T-helper 9 cell (primary cell): ENCODE data around the gene KIF22.

Experiments used
- DNase-seq: peaks from one replicate; pipeline ENCODE4 v3.0.0-alpha.2; 2020

Gene KIF22

DNA sequence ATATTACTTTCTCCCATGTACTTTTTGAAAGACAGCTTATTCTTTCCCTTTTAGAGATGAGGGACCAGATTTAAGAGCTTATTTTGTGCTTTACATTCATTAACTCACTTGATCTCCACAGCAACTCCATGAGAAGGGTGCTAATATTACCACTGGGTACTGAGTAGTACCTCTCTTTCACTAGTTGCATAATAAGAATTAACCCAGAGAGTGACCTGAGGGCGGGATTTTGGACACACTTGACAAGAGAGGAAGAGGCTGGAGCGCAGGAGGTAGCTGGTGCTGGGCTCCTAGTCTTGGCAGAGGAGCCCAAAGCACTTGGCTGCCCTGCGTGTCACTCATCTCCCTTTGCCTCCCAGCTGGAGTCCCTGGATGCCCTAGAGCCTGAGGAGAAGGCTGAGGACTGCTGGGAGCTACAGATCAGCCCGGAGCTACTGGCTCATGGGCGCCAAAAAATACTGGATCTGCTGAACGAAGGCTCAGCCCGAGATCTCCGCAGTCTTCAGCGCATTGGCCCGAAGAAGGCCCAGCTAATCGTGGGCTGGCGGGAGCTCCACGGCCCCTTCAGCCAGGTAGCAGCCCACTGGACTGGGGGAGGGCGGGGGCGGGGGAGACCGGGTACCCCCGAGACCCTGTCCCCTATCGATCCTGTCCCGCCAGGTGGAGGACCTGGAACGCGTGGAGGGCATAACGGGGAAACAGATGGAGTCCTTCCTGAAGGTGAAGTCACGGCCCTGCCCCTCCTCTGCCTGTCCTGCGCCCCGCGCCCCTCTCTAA, 14.1 kb downstream of the KIF22 start:
- DNase-seq = no peak

DNA sequence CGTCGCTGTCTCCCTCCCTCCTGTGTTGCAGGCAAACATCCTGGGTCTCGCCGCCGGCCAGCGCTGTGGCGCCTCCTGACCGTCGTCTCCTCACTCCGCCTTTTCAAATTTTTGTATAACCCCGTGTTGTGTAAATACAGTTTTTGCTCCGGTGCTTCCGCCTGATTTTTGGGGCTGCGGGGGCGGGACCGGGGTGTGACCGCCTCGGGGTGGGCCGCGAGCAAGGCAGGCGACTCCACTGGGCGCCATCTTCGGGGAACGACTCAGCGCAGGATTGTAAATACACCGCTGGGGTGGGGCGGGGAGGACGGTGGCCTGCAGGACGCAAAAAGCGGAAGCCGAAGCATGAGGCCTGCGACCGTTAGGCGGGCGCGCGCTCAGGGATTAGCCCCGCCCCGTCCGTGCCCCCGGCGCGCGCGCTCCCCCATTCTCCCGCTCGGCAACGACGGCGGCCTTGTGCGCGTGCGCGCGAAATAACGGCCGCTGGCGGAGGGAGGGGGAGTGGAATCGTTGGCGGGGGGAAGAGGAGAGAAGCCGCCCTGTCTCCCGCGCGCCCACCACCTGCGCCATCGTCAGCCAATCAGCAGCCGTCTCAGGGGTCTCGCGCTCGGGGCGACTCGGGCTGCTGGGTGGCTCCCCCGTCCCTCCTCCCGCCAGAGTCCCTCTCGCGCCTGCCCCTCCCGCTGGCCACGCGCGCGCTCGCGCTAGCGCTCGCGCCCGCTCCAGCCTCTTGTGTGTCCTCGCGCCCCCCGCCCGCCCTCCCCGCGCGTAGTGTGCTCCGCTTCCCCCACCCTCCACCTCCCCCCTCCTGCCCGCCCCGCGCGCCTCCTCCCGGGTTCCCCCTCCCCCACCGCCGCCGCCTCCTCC, 14.9 kb downstream of the KIF22 start:
- DNase-seq = peak; percentile 96

DNA sequence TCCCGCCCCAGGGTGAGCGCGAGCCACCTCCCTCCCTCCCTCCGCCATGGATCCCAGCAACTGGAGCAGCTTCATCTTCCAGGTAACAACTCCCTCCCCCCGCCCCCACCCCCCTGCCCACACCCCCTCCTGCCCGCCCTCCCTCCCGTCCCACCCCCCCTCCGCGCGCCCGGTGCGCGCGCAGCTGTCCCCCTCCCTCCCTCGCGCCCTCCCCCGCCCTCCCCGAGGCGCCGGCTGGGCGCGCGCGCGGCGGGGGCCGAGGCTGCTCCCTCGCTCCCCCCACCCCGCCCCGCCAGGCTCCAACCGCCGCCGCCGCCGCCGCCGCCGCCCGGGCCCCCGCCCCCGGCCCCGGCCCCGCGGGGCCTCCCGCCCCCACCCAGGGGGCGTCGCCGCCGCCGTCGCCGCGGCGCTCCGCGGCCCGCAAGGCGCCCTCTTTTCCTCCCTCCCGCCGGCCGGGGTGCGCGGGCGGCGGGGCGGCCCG, 15.6 kb downstream of the KIF22 start, which contains the start of gene MAZ:
TSS of gene MAZ (plus strand) at position 431 of the 481 bp plus-strand sequence. CDS start 173 bp downstream, outside the sequence.
- peak; percentile 75 for DNase-seq

DNA sequence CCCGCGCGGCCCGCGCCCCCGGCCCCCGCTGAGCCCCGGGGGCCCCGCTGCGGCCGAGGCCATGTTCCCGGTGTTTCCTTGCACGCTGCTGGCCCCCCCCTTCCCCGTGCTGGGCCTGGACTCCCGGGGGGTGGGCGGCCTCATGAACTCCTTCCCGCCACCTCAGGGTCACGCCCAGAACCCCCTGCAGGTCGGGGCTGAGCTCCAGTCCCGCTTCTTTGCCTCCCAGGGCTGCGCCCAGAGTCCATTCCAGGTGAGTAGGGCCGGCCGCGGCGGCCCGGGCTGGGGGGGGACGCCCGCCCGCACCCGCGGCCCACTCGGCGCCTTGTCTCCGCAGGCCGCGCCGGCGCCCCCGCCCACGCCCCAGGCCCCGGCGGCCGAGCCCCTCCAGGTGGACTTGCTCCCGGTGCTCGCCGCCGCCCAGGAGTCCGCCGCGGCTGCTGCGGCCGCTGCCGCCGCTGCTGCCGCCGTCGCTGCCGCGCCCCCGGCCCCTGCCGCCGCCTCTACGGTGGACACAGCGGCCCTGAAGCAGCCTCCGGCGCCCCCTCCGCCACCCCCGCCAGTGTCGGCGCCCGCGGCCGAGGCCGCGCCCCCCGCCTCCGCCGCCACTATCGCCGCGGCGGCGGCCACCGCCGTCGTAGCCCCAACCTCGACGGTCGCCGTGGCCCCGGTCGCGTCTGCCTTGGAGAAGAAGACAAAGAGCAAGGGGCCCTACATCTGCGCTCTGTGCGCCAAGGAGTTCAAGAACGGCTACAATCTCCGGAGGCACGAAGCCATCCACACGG, 16.3 kb downstream of the KIF22 start:
- DNase-seq = no peak

DNA sequence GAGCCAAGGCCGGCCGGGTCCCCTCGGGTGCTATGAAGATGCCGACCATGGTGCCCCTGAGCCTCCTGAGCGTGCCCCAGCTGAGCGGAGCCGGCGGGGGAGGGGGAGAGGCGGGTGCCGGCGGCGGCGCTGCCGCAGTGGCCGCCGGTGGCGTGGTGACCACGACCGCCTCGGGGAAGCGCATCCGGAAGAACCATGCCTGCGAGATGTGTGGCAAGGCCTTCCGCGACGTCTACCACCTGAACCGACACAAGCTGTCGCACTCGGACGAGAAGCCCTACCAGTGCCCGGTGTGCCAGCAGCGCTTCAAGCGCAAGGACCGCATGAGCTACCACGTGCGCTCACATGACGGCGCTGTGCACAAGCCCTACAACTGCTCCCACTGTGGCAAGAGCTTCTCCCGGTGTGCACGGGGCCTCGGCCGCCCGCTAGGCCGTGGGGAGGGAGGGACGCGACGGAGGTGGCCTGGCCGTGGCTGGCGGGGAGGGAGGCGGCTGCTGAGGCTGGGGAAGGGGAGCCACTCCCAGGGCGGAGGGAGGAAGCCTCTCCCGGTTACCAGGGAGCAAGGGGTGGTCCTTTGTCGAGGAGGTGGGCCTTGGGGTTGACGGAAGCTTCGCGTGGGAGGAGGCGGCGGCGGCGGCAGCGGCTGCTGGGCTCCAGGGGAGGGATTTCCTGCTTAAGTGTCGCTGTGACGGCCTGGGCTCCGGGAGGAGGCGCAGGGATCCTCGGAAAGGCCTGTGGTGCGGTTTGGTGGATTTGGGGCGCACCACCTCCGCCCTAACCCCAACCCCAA, 17.1 kb downstream of the KIF22 start:
- DNase-seq = peak; percentile 75

DNA sequence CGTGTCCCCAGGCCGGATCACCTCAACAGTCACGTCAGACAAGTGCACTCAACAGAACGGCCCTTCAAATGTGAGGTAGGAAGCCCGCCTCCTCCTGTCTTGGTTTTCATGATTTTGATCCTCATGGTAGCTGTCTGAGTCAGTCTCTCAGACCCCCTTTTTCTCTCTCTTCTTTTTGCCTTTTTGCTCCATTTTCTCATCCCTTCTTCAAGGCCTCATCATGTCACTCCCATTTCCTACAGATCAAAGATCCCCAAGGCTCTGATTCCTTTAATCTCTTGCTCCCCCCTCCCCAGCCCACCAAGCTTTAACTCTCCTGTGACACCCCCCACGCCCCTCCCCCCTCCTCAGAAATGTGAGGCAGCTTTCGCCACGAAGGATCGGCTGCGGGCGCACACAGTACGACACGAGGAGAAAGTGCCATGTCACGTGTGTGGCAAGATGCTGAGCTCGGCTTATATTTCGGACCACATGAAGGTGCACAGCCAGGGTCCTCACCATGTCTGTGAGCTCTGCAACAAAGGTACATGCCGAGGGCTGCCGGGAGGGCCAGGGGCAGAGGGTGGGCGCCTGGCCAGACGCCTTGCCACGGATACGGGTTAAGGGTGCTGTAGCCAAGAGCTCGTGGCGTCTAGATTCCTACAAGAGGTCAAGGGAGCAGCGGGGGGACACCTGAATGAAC, 17.8 kb downstream of the KIF22 start:
- no peak for DNase-seq

DNA sequence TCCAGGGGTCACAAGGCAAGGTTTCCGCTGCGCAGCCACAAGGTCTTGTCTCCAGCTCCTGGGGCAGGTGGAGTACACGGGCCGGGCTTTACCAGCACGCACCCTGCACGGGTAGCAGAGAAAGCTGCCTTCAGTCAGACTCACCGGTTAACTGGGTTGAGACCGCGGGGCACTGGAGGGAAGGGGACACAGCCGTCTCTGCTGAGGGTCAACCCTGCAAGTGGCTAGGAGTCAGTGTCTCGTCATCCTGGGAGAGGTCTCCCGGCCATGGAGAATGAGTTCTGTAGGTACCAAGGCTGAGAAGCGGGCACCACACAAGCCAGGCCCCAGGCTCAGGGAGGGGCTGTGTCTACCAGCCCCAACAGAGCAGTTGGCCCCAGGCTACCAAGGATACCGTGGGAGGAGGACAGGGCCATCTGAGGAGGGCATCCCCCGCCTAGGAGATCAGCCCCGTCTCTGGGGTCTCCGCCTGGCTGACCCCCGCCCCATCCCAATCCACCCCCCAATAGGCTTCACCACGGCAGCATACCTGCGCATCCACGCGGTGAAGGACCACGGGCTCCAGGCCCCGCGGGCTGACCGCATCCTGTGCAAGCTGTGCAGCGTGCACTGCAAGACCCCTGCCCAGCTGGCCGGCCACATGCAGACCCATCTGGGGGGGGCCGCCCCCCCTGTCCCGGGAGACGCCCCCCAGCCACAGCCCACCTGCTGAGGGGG, 18.6 kb downstream of the KIF22 start:
- DNase-seq = no peak

DNA sequence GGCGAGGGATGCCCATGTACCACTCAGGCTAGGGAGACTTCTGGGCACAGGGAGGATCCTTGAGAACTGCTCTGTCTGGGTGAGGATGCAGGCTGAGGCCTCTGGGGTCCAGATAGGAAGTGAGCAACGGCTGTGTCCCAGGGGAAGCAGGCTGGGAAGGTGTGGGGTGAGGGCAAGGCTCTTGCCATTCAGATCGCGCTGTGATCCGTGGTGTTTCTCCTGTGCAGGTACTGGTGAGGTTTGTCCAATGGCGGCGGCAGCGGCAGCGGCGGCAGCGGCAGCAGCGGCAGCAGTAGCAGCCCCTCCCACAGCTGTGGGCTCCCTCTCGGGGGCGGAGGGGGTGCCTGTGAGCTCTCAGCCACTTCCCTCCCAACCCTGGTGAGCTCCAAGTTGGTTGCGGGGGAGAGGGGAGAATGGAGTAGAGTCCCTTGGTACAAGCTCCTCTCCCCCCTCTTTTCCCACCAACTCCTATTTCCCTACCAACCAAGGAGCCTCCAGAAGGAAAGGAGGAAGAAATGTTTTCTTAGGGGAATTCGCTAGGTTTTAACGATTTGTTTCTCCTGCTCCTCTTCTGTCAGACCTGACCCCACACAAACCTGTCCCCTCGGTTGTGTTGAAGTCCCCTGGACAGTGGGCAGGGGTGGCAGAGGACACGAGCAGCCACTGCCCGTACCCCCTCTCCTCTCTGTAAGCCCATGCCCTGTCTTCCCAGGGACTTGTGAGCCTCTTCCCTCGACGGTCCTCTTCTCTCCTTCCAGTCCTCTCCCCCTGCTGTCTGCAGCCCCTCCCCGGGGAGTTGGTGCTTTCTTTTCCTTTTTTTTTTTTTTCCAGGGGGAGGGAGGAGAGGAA, 19.5 kb downstream of the KIF22 start:
- no peak for DNase-seq

DNA sequence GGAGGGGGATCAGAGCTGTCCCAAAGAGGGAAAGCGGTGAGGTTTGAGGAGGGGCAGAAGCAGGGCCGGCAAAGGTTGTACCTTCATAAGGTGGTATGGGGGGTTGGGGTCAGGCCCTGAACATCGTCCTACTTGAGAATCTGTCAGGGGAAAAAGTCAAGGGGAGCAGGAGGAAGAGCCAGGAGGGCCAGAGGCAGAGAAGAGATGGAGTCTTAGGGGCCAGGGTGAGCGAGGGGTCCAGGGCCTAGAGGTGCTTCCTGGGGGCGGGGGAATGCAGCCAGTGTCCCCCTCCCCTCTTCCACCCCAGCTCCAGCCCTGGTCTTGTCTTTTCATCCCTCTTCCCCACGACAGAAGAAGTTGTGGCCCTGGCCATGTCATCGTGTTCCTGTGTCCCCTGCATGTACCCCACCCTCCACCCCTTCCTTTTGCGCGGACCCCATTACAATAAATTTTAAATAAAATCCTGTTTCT, 20.2 kb downstream of the KIF22 start:
- DNase-seq = no peak

DNA sequence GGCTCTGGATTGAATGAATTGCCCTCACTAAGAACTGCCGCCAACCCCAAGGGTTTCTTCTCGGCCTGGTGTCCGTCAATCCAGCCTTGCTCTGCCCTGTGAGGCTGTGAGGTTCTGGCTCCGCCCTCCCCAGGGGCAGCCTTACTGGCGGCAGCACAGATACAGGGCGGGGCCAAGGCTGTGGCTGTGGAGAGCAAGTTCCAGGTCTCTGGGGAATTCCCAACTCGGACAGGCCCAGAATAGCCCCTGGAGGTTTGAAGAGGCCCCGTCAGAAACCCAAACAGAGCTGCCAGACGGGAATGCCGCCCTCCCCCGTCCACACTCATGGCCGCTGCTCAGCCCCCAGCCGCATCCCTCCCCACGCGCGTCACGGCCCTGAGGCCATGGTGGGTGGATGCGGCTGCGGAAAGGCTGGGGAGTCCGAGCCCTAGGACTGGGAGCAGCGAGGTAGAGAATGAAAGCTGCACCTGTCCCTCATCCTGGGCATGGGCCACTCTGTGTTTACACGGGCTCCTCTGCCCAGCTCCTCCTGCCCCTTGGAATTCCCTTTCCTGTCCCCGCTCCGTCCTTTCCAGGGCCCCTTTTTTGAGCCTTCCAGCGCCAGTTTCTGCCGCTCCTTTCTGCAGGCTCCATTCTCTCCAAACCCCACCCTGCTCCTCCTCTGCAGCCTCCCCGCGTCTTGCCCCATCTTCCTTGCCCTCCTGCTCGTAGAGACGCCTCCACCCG, 20.8 kb downstream of the KIF22 start:
- peak; percentile 59 for DNase-seq

DNA sequence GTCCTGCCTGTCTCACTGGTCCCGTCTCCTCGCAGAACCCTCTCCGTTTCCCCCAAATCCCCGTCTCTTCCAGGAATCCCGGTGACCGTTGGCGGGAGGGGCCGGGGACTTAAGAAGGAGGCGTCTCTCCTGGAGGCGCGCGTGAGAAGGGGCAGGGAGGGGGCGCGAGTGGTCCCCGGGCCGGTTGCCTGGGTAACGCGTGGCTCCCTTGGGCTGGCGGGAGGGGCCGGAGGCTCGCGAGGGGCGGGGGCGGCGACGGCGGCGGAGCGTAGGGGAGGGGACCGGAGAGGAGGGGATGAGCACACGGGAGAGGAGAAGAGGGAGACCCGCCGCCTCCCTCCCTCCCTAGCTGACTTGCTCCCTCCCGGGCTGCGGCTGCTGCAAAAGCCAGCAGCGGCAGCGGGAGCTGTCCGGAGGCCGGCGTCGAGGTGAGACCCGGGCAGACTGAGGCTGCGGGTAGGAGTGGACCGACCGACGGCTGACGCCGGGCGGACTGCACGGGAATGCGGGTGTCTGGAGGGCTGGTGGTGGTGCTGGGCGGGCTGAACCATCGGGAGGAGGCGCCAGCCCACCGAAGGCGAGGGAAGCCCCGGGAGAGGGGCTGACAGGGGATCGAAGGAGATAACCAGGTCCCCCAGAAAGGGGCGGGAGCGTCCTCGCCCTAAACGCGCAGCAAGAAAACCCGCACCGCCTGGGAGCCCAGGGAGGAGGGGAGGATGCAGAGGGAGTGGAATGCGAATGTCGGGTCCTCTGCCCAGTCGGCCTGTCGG, 21.5 kb downstream of the KIF22 start, which contains the start of gene PRRT2:
TSS of gene PRRT2 (plus strand) at position 298 of the 770 bp plus-strand sequence. CDS start 862 bp downstream, outside the sequence.
- peak; percentile 46 for DNase-seq

DNA sequence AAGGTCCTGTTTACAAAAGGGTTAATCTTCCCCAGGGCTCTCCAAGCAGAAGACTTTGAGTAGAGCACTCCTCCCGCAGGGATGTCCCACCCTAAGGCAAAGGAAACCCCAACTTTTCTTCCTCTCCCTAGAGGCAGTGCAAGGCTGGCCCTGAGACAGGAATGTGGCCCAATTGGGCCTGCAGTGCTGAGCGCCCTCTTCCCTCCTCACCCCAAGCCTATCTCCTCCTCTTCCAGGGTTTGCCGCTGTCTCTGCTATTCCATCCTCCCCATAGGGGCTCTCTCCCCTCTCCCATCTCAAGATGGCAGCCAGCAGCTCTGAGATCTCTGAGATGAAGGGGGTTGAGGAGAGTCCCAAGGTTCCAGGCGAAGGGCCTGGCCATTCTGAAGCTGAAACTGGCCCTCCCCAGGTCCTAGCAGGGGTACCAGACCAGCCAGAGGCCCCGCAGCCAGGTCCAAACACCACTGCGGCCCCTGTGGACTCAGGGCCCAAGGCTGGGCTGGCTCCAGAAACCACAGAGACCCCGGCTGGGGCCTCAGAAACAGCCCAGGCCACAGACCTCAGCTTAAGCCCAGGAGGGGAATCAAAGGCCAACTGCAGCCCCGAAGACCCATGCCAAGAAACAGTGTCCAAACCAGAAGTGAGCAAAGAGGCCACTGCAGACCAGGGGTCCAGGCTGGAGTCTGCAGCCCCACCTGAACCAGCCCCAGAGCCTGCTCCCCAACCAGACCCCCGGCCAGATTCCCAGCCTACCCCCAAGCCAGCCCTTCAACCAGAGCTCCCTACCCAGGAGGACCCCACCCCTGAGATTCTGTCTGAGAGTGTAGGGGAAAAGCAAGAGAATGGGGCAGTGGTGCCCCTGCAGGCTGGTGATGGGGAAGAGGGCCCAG, 22.4 kb downstream of the KIF22 start:
- no peak for DNase-seq

DNA sequence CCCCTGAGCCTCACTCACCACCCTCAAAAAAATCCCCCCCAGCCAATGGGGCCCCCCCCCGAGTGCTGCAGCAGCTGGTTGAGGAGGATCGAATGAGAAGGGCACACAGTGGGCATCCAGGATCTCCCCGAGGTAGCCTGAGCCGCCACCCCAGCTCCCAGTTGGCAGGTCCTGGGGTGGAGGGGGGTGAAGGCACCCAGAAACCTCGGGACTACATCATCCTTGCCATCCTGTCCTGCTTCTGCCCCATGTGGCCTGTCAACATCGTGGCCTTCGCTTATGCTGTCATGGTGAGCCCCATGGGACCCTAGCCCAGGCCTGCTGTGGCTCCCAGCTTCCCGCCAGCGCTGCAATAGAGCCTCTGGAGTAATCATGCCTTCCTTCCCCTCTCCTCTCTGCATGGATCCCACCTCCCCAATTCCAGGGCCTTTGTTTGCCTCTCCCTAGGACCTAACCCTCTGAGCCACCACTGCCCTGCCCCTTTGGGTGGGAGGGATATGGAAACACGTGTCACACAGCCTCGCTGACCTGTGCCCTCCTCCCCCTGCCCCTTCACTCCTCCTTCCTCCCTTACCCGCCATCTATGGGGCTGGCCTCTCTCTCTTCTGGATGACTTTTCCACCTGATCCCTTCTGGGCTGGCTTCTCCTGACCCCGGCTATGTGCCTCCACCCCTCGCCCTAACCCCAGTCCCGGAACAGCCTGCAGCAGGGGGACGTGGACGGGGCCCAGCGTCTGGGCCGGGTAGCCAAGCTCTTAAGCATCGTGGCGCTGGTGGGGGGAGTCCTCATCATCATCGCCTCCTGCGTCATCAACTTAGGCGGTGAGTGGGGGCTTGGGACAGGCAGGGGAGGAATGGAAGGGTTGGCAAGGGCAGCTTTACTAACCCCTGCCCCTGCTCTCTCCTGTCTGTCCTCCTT, 23.4 kb downstream of the KIF22 start:
- no peak for DNase-seq

DNA sequence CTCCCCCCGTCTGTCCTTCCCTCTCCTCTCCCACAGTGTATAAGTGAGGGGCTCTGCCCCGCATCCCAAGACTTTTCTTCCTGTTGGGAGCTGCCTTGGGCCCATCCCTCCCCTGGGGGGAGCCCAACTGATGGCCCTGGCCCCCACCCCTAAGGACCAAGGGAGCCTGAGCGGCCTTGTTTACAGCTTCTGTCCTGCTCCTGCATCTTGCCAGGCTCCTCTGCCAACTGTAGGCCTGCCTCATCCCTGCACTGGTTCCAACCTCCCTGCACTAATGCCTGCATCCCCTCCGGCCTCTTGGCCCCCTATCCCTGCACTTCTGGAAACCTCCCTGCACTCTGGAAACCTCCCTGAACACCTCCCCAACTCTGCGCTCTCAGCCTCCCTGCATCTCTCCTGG, 24.0 kb downstream of the KIF22 start:
- DNase-seq = no peak

DNA sequence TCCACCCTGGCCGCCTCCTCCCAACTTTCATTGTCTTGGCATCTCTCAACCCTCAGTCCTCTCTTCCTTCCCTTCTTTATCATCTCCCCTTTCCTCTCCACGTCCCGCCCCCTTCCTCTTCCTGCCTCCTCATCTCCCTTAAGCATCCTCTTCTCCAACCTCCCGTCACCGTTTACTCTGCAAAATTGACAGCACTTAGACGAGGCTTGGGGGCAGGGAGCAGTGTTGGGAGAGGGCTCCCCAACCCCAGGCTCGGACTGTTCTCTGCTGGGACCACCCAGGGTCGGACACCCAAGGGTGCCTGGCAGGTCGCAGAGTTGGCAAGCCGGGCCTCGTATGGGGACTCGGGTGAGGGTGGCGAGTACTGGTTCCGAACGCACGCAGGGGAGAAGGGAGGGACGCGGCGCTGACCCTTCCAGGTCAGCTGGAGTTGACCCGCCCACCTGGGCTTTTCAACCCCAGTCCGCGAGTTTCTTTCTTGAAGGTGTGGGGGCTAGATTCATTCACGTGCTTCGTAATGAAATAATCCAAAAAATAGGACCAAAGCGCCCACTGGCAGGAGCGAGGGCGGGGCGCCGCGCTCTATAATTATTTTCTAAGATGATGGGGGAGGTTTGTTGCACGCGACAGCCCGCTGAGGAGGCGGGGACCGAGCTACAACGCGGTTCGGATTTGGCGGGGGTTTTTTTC, 24.6 kb downstream of the KIF22 start:
- DNase-seq = no peak
